Skeletal muscle tissue (tissue), 4 donors: Measurements from ENCODE around the gene PACRGL. TPM values are rescaled to one million over a fixed set of nuclear protein-coding genes. Genes with fewer than 3 reads are reported as not detected.
"Not testable (repeated sequence)": the region's sequence is repeated elsewhere in the genome, so short reads cannot be mapped to it uniquely, and the experiment has no call there.

ENCODE experiments used
- H3K27ac ChIP-seq: one replicate; pipeline ENCODE4 v1.7.0; 2013; ENCODE audit warnings: mild to moderate bottlenecking, low read depth, low read length, inconsistent platforms
- H3K27me3 ChIP-seq, 3 donors: one replicate each; pipeline ENCODE4 v1.7.0; 2013; ENCODE audit warnings: low read length in 3 of 3; ENCODE audit not compliant: control insufficient read depth in 3 of 3, insufficient read depth in 3 of 3
- H3K36me3 ChIP-seq, 3 donors: one replicate each; pipeline ENCODE4 v1.7.0; 2013; ENCODE audit warnings: low read length in 3 of 3; ENCODE audit not compliant: control insufficient read depth in 3 of 3, insufficient read depth in 3 of 3
- H3K4me1 ChIP-seq, 3 donors: one replicate each; pipeline ENCODE4 v1.7.0; 2013; ENCODE audit warnings: low read length in 3 of 3, mild to moderate bottlenecking in 3 of 3; ENCODE audit not compliant: control insufficient read depth in 3 of 3, insufficient read depth in 3 of 3
- H3K4me3 ChIP-seq, 3 donors: one replicate each; pipeline ENCODE4 v1.7.0; 2013; ENCODE audit warnings: low read length in 3 of 3
- H3K9ac ChIP-seq, 3 donors: one replicate each; pipeline ENCODE4 v1.7.0; 2013; ENCODE audit warnings: low read length in 3 of 3, mild to moderate bottlenecking in 3 of 3, moderate library complexity in 2 of 3, low read depth in 1 of 3
- H3K9me3 ChIP-seq, 3 donors: one replicate each; pipeline ENCODE4 v1.7.0; 2013; ENCODE audit warnings: low read length in 3 of 3; ENCODE audit not compliant: control insufficient read depth in 3 of 3
- total RNA-seq: library from RNA; depleted of rRNA; stranded (reverse); fragments of >200 nt; gene quantifications from one replicate; pipeline ENCODE4 v1.2.3, GENCODE V29; 2014
- donor health status: Osteomylitis.

Gene PACRGL
- total RNA-seq, 1 donor from 2014 or later = 17.2 TPM

GRCh38 chr4:20711335-20711734 is 11.1 kb downstream of the PACRGL start:
- no peaks in the 10 kb centered on the region for H3K9me3 ChIP-seq
- no peak overlapping the region for H3K4me3 ChIP-seq
- peaks cover 8 to 32% (median 27%) of the 10 kb centered on the region in 3 donors for H3K36me3 ChIP-seq
- no peak overlapping the region for H3K27ac ChIP-seq
- H3K9ac ChIP-seq = no peak overlapping the region
- H3K27me3 ChIP-seq = no peaks in the 10 kb centered on the region
- H3K4me1 ChIP-seq = no peaks in the 10 kb centered on the region

- Histone ChIP-seq H3K27ac (no peak overlapping the region), H3K9me3 (no peaks in the 10 kb centered on the region), H3K4me1 (no peaks in the 10 kb centered on the region), H3K27me3 (no peaks in the 10 kb centered on the region), H3K4me3 (no peak overlapping the region), H3K36me3 (peaks cover 14 to 36% (median 31%) of the 10 kb centered on the region in 3 donors), H3K9ac (no peak overlapping the region)
These were observed 22.8 kb downstream of the PACRGL start for GRCh38 chr4:20723019-20723418.

GRCh38 chr4:20723463-20723862 is 23.2 kb downstream of the PACRGL start:
- Histone ChIP-seq H3K27me3 (no peaks in the 10 kb centered on the region), H3K4me3 (no peak overlapping the region), H3K9ac (no peak overlapping the region), H3K36me3 (peaks cover 14 to 36% (median 34%) of the 10 kb centered on the region in 3 donors), H3K27ac (no peak overlapping the region), H3K4me1 (no peaks in the 10 kb centered on the region), H3K9me3 (no peaks in the 10 kb centered on the region)

GRCh38 chr4:20724915-20725314 is 24.7 kb downstream of the PACRGL start:
- H3K9ac ChIP-seq = no peak overlapping the region
- H3K9me3 ChIP-seq = no peaks in the 10 kb centered on the region
- H3K36me3 ChIP-seq = peaks cover 20 to 36% (median 34%) of the 10 kb centered on the region in 3 donors
- no peaks in the 10 kb centered on the region for H3K4me1 ChIP-seq
- H3K27me3 ChIP-seq = no peaks in the 10 kb centered on the region
- no peak overlapping the region for H3K4me3 ChIP-seq
- H3K27ac ChIP-seq = no peak overlapping the region

GRCh38 chr4:20735931-20736330 is 35.7 kb downstream of the PACRGL start:
- H3K27ac ChIP-seq = no peak overlapping the region
- no peak overlapping the region for H3K9ac ChIP-seq
- H3K4me1 ChIP-seq = no peaks in the 10 kb centered on the region
- H3K4me3 ChIP-seq = no peak overlapping the region
- H3K9me3 ChIP-seq = peaks cover 0 to 9% (median 4%) of the 10 kb centered on the region in 3 donors
- H3K27me3 ChIP-seq = no peaks in the 10 kb centered on the region
- H3K36me3 ChIP-seq = peaks cover 8 to 16% (median 11%) of the 10 kb centered on the region in 3 donors

GRCh38 chr4:20746000-20746399 is 45.7 kb downstream of the PACRGL start:
- not testable (repeated sequence) for H3K9me3 ChIP-seq, H3K27me3 ChIP-seq, H3K27ac ChIP-seq, H3K9ac ChIP-seq, H3K36me3 ChIP-seq, H3K4me1 ChIP-seq, H3K4me3 ChIP-seq

- no peak overlapping the region for H3K9ac ChIP-seq
- no peaks in the 10 kb centered on the region for H3K4me1 ChIP-seq
- no peaks in the 10 kb centered on the region for H3K27me3 ChIP-seq
- no peak overlapping the region for H3K4me3 ChIP-seq
- no peak overlapping the region for H3K27ac ChIP-seq
- H3K9me3 ChIP-seq = no peaks in the 10 kb centered on the region
- no peaks in the 10 kb centered on the region for H3K36me3 ChIP-seq
These were observed 52.4 kb downstream of the PACRGL start for GRCh38 chr4:20752641-20753040.

GRCh38 chr4:20754036-20754435 is 53.8 kb downstream of the PACRGL start:
- Histone ChIP-seq H3K9me3 (no peaks in the 10 kb centered on the region), H3K9ac (no peak overlapping the region), H3K4me1 (no peaks in the 10 kb centered on the region), H3K27me3 (no peaks in the 10 kb centered on the region), H3K36me3 (no peaks in the 10 kb centered on the region), H3K27ac (no peak overlapping the region), H3K4me3 (no peak overlapping the region)

GRCh38 chr4:20760053-20760452 is 59.8 kb downstream of the PACRGL start:
- Histone ChIP-seq H3K4me1 (no peaks in the 10 kb centered on the region), H3K9me3 (no peaks in the 10 kb centered on the region), H3K27me3 (no peaks in the 10 kb centered on the region), H3K9ac (no peak overlapping the region), H3K27ac (no peak overlapping the region), H3K36me3 (no peaks in the 10 kb centered on the region), H3K4me3 (no peak overlapping the region)

GRCh38 chr4:20761382-20761781 is 61.1 kb downstream of the PACRGL start:
- Histone ChIP-seq H3K27ac (no peak overlapping the region), H3K9me3 (no peaks in the 10 kb centered on the region), H3K4me1 (no peaks in the 10 kb centered on the region), H3K4me3 (no peak overlapping the region), H3K9ac (no peak overlapping the region), H3K36me3 (no peaks in the 10 kb centered on the region), H3K27me3 (no peaks in the 10 kb centered on the region)

- no peak overlapping the region for H3K4me3 ChIP-seq
These were observed 61.6 kb downstream of the PACRGL start for GRCh38 chr4:20761826-20762225.

More at GRCh38 chr4:20761826-20762225, 61.6 kb downstream of the PACRGL start:
- no peaks in the 10 kb centered on the region for H3K27me3 ChIP-seq
- H3K9ac ChIP-seq = no peak overlapping the region
- no peaks in the 10 kb centered on the region for H3K36me3 ChIP-seq
- no peaks in the 10 kb centered on the region for H3K4me1 ChIP-seq
- no peaks in the 10 kb centered on the region for H3K9me3 ChIP-seq
- no peak overlapping the region for H3K27ac ChIP-seq
